ENCODE data around the gene FBXO44.

FBXO44 gene

DNA sequence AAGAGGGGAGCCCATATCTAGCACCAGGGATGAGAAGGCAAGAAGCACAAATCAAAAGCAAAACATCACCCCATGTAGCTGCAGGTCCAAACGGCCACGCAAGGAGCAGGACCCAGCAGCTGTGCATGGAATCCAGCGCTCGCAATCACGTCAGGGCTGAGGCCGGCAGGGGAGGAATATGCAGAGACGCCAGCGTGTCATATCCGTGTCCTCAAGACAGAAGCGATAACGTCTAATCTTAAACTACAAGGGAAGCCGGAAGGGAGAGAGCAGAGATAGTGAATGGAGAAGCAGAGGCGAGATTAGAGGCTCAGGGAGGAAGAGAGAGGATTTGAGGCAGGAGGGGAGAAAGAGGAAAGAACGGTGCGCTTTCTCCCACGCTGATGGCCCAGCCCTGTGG, 39.6 kb upstream of the FBXO44 start:
- peak; percentile 2 for DNase-seq (ENCODE audit: low read depth)
- TF ChIP-seq, protein P1, sequence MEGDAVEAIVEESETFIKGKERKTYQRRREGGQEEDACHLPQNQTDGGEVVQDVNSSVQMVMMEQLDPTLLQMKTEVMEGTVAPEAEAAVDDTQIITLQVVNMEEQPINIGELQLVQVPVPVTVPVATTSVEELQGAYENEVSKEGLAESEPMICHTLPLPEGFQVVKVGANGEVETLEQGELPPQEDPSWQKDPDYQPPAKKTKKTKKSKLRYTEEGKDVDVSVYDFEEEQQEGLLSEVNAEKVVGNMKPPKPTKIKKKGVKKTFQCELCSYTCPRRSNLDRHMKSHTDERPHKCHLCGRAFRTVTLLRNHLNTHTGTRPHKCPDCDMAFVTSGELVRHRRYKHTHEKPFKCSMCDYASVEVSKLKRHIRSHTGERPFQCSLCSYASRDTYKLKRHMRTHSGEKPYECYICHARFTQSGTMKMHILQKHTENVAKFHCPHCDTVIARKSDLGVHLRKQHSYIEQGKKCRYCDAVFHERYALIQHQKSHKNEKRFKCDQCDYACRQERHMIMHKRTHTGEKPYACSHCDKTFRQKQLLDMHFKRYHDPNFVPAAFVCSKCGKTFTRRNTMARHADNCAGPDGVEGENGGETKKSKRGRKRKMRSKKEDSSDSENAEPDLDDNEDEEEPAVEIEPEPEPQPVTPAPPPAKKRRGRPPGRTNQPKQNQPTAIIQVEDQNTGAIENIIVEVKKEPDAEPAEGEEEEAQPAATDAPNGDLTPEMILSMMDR (conservative IDR thresholded peaks at IDR 0.05; ENCODE audit: low read depth, low read length): no peak

DNA sequence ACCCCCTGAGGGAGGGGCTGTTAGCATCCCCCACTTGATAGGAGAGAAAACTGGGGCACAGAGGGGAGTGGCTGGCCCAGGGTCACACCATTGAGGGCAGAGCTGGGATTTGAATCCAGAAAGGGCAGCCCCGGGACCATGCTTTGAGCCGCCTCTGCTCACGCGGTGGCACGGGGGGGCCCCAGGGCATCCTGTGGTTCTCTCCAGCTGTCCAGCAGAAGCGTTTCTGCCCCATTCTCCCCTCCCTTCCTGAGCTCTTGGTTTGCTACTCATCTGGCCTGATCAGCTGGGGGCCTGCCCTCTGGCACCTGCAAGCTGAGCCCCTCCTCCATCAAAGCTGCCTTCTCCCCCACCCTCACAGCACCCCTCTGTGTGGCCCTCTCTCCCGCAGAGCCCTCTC, 37.9 kb upstream of the FBXO44 start:
- TF ChIP-seq, protein P1 (conservative IDR thresholded peaks at IDR 0.05; ENCODE audit: low read depth, low read length): no peak
- no peak for DNase-seq (ENCODE audit: low read depth)

More for the DNA sequence above, 39.6 kb upstream of the FBXO44 start:
- H3K4me3 ChIP-seq (ENCODE audit: low read depth, low read length): no peak overlapping the region

DNA sequence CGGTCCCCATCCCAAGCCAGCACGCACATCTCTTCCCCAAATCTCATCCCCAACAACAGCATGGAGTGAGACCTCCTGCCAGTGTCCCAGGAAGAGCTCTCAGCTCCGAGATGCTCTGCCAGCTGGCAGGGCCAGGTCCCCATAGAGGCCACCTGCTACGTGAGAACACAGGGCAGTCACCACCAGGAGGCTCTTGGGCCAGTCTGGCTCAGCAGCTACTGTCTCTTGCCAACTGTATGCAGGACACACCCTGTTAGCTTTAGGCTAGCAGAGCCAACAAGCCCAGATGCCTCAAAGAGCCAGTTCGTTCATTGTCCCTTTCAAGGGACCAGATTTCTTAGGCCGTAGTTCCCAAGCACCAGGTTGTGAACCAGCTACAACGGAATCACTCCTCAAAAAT, 37.4 kb upstream of the FBXO44 start:
- H3K4me3 ChIP-seq (ENCODE audit: low read depth, low read length): no peak overlapping the region
- TF ChIP-seq, protein P1 (conservative IDR thresholded peaks at IDR 0.05; ENCODE audit: low read depth, low read length): no peak
- no peak for DNase-seq (ENCODE audit: low read depth)

More for the DNA sequence above, 37.9 kb upstream of the FBXO44 start:
- no peak overlapping the region for H3K4me3 ChIP-seq (ENCODE audit: low read depth, low read length)

DNA sequence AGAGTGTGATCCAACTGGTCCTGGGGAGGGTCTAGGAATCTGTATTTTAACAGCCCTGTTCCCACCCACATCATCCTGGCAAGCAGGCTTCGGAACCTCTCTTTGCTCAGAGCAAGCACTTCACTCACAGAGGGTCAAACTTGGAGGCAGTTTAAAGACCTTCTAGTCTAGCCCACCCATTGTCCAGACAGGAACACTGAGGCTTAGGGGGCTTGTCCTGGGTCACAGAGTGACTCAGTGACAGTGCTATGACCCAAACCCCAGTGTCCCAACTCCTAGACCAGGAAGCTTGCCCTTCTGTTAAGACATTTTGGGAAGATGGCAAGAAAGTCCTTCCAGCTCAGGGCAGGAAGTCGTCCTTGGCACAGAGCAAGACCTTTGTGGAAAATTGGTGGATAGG, 36.9 kb upstream of the FBXO44 start:
- no peak for DNase-seq (ENCODE audit: low read depth)
- TF ChIP-seq, protein P1 (conservative IDR thresholded peaks at IDR 0.05; ENCODE audit: low read depth, low read length): no peak
- no peak overlapping the region for H3K4me3 ChIP-seq (ENCODE audit: low read depth, low read length)

GRCh38 chr1:11620405-11620804, 34.3 kb upstream of the FBXO44 start:
- no peak overlapping the region for H3K4me3 ChIP-seq (ENCODE audit: low read depth, low read length)
- TF ChIP-seq, protein P1 (conservative IDR thresholded peaks at IDR 0.05; ENCODE audit: low read depth, low read length): no peak
- no peak for DNase-seq (ENCODE audit: low read depth)

DNA sequence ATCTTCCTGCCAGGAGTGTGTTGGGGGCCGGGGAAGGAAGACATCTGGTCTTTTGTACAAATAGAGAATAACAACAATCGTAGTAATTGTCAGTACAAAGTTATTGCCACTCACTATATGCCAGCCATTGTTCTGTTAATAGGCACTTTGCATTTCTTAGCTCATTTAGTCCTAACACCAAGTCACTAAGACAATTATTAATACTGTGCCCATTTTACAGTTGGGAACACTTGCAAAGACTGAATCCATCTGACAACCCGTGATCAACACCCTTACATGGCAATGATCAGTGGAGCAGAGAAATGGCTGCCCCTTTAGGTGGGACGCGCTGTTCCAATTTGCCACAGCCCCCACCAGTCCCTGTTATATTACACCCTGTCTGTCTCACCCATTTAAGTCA, 33.8 kb upstream of the FBXO44 start:
- TF ChIP-seq, protein P1 (conservative IDR thresholded peaks at IDR 0.05; ENCODE audit: low read depth, low read length): no peak
- DNase-seq (ENCODE audit: low read depth): no peak

DNA sequence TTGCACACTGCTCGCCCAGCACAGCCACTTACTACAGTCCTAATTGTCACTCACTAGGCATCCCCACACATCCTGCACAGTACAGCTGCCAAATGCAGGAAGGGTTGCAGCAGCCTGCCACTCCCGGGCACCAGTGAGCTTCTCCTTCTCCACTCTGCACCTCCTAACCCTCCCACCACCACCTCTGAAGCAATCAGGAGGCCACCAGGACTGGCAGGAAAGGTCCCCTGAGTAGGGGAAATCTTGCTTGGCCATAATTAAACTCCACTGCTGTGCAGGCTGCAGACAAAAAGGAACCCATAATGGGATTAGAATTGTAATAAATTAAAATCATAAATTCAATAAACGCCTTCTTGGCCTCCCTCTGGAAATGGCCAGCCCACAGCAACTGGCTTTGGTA, 32.3 kb upstream of the FBXO44 start:
- H3K4me3 ChIP-seq (ENCODE audit: low read depth, low read length): no peak overlapping the region
- no peak for DNase-seq (ENCODE audit: low read depth)
- TF ChIP-seq, protein P1 (conservative IDR thresholded peaks at IDR 0.05; ENCODE audit: low read depth, low read length): no peak

More for the DNA sequence above, 33.8 kb upstream of the FBXO44 start:
- no peak overlapping the region for H3K4me3 ChIP-seq (ENCODE audit: low read depth, low read length)

Measured in choroid plexus epithelial cell (primary cell).